Gastroesophageal sphincter (tissue), 3 donors: Measurements from ENCODE around the gene FOLR3.

ENCODE experiments used
- EP300 ChIP-seq: sonication (generic); formaldehyde crosslinking; IDR thresholded peaks from one replicate; pipeline ENCODE4 v1.6.1; 2017; ENCODE audit warnings: antibody characterized with exemption, mild to moderate bottlenecking
- POLR2A ChIP-seq, 2 donors: fragments of 450-650 bp; IDR thresholded peaks; one replicate each; pipeline ENCODE4 v1.6.1; 2017; ENCODE audit warnings: antibody characterized with exemption in 2 of 2, mild to moderate bottlenecking in 2 of 2, moderate library complexity in 1 of 2
- TF ChIP-seq, protein P1 (sequence below), 4 experiments: fragments of 200-600 bp in 2 of 4; fragments of 450-650 bp in 2 of 4; sonication (generic) in 1 of 4; IDR thresholded peaks; one replicate each; pipeline ENCODE4 v1.5.1; 2017 to 2019; ENCODE audit warnings: antibody characterized with exemption in 4 of 4, mild to moderate bottlenecking in 2 of 4, moderate library complexity in 2 of 4

GRCh38 chr11:72179049-72179803 lies 43.7 kb downstream of the FOLR3 start:
- TF ChIP-seq EP300: no peak
- TF ChIP-seq, protein P1, sequence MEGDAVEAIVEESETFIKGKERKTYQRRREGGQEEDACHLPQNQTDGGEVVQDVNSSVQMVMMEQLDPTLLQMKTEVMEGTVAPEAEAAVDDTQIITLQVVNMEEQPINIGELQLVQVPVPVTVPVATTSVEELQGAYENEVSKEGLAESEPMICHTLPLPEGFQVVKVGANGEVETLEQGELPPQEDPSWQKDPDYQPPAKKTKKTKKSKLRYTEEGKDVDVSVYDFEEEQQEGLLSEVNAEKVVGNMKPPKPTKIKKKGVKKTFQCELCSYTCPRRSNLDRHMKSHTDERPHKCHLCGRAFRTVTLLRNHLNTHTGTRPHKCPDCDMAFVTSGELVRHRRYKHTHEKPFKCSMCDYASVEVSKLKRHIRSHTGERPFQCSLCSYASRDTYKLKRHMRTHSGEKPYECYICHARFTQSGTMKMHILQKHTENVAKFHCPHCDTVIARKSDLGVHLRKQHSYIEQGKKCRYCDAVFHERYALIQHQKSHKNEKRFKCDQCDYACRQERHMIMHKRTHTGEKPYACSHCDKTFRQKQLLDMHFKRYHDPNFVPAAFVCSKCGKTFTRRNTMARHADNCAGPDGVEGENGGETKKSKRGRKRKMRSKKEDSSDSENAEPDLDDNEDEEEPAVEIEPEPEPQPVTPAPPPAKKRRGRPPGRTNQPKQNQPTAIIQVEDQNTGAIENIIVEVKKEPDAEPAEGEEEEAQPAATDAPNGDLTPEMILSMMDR (IDR thresholded peaks at IDR 0.05): no peak
- TF ChIP-seq POLR2A (IDR thresholded peaks at IDR 0.05): no peak
